Measurements from ENCODE around the gene ARID2.

Gene ARID2

GRCh38 chr12:45853550-45853949 is 124.0 kb downstream of the ARID2 start:
- no peak for DNase-seq

- DNase-seq: no peak
Observed at GRCh38 chr12:45863332-45863731, 133.8 kb downstream of the ARID2 start.

- no peak for DNase-seq
Observed at GRCh38 chr12:45866299-45866698, 136.8 kb downstream of the ARID2 start.

- DNase-seq: no peak
Observed at GRCh38 chr12:45872446-45872845, 142.9 kb downstream of the ARID2 start.

- no peak for DNase-seq
Observed at GRCh38 chr12:45877069-45877468, 147.6 kb downstream of the ARID2 start.

- no peak for DNase-seq
Observed at GRCh38 chr12:45878630-45879255, 149.2 kb downstream of the ARID2 start.

- no peak for DNase-seq
Observed at GRCh38 chr12:45879363-45879895, 149.9 kb downstream of the ARID2 start.

GRCh38 chr12:45880533-45880932 is 151.0 kb downstream of the ARID2 start:
- no peak for DNase-seq

- DNase-seq: peak; percentile 1
Observed at GRCh38 chr12:45883187-45883586, 153.7 kb downstream of the ARID2 start.

GRCh38 chr12:45886685-45887084 is 157.2 kb downstream of the ARID2 start:
- DNase-seq: no peak

GRCh38 chr12:45887544-45887943 is 158.0 kb downstream of the ARID2 start:
- no peak for DNase-seq

- no peak for DNase-seq
Observed at GRCh38 chr12:45890276-45890675, 160.8 kb downstream of the ARID2 start.

- DNase-seq: peak; percentile 24
Observed at GRCh38 chr12:45893240-45893639, 163.7 kb downstream of the ARID2 start.

- DNase-seq: no peak
Observed at GRCh38 chr12:45895961-45896360, 166.5 kb downstream of the ARID2 start.

GRCh38 chr12:45898094-45898493 is 168.6 kb downstream of the ARID2 start:
- no peak for DNase-seq

- no peak for DNase-seq
Observed at GRCh38 chr12:45907955-45908354, 178.4 kb downstream of the ARID2 start.

GRCh38 chr12:45909041-45909713 is 179.7 kb downstream of the ARID2 start:
- no peak for DNase-seq

- no peak for DNase-seq
Observed at GRCh38 chr12:45912774-45913173, 183.3 kb downstream of the ARID2 start.

GRCh38 chr12:45913631-45914030 is 184.1 kb downstream of the ARID2 start:
- no peak for DNase-seq

GRCh38 chr12:45914090-45914489 is 184.6 kb downstream of the ARID2 start:
- DNase-seq: peak; percentile 86

GRCh38 chr12:45915405-45915804 is 185.9 kb downstream of the ARID2 start:
- peak; percentile 8 for DNase-seq

- no peak for DNase-seq
Observed at GRCh38 chr12:45918818-45919217, 189.3 kb downstream of the ARID2 start.

GRCh38 chr12:45928309-45928708 is 198.8 kb downstream of the ARID2 start:
- DNase-seq: no peak

GRCh38 chr12:45930369-45930768 is 200.9 kb downstream of the ARID2 start:
- DNase-seq: no peak
